Upper lobe of left lung (tissue), 6 donors: ENCODE measurements around the gene PPFIA4. TPM values are rescaled to one million over a fixed set of nuclear protein-coding genes. Genes with fewer than 3 reads are reported as not detected.

Experiments used
- ATAC-seq, 2 donors: fragments of 200-7000 bp; cut with Tn5 transposase; one replicate each; pipeline ENCODE4 v1.9.1; 2022; ENCODE audit warnings: mild to moderate bottlenecking in 2 of 2, moderate library complexity in 2 of 2; ENCODE audit not compliant: low FRiP score in 2 of 2
- DNase-seq, 2 donors: peaks; one replicate each; pipeline ENCODE4 v3.0.0-alpha.2; 2019 to 2020
- H3K27ac ChIP-seq, 4 donors: fragments of 200-600 bp; sonication (generic); one replicate each; pipeline ENCODE4 v1.5.1; 2016 to 2019
- H3K27me3 ChIP-seq, 4 donors: fragments of 200-600 bp; sonication (generic); one replicate each; pipeline ENCODE4 v1.5.1; 2017 to 2019
- H3K36me3 ChIP-seq, 4 donors: fragments of 200-600 bp; sonication (generic); one replicate each; pipeline ENCODE4 v1.5.1; 2016 to 2019
- H3K4me1 ChIP-seq, 4 donors: fragments of 200-600 bp; sonication (generic); one replicate each; pipeline ENCODE4 v1.5.1; 2018 to 2019
- H3K4me3 ChIP-seq, 4 donors: fragments of 200-600 bp; sonication (generic); one replicate each; pipeline ENCODE4 v1.5.1; 2017 to 2019; ENCODE audit warnings: mild to moderate bottlenecking in 2 of 4, moderate library complexity in 1 of 4
- H3K9me3 ChIP-seq, 4 donors: fragments of 200-600 bp; sonication (generic); one replicate each; pipeline ENCODE4 v1.5.1; 2018 to 2019
- EP300 ChIP-seq, 4 donors: sonication (generic); formaldehyde crosslinking; IDR thresholded peaks; one replicate each; pipeline ENCODE4 v1.5.1; 2017; ENCODE audit warnings: antibody characterized with exemption in 4 of 4, control low read depth in 2 of 4
- POLR2A ChIP-seq, 4 donors: fragments of 450-650 bp; IDR thresholded peaks; one replicate each; pipeline ENCODE4 v1.5.1; 2016 to 2017; ENCODE audit warnings: antibody characterized with exemption in 4 of 4, mild to moderate bottlenecking in 2 of 4
- POLR2AphosphoS5 ChIP-seq, 2 donors: sonication (generic); formaldehyde crosslinking; IDR thresholded peaks; one replicate each; pipeline ENCODE4 v1.5.1; 2017; ENCODE audit warnings: antibody characterized with exemption in 2 of 2
- WGBS, 2 donors: methylation state at CpG; one replicate each; pipeline ENCODE4 v1.1.5; 2017 to 2018; 5-methylcytosine and 5-hydroxymethylcytosine counted together
- total RNA-seq, 6 donors: library from RNA; depleted of rRNA in 4 of 6; stranded (reverse); fragments of >200 nt in 4 of 6; gene quantifications; one replicate each; pipeline versions ENCODE4 v1.1.0 to v1.2.1, GENCODE V29; 2016 to 2021
- TF ChIP-seq, protein P1 (sequence below), 6 experiments: fragments of 450-650 bp in 4 of 6; fragments of 200-600 bp in 2 of 6; sonication (generic) in 2 of 6; IDR thresholded peaks; one replicate each; pipeline ENCODE4 v1.5.1; 2016 to 2019; ENCODE audit warnings: antibody characterized with exemption in 6 of 6
- donor health status: DM: no; HTN: no; CAD: no; lungs with moderate emphysema.
- donor health status: DM: no; HTN: yes; CAD: no; lungs with severe emphysema.

PPFIA4 gene
- total RNA-seq, 6 donors from 2014 or later = 0.63 to 9.7 (median 1.6) TPM

DNA sequence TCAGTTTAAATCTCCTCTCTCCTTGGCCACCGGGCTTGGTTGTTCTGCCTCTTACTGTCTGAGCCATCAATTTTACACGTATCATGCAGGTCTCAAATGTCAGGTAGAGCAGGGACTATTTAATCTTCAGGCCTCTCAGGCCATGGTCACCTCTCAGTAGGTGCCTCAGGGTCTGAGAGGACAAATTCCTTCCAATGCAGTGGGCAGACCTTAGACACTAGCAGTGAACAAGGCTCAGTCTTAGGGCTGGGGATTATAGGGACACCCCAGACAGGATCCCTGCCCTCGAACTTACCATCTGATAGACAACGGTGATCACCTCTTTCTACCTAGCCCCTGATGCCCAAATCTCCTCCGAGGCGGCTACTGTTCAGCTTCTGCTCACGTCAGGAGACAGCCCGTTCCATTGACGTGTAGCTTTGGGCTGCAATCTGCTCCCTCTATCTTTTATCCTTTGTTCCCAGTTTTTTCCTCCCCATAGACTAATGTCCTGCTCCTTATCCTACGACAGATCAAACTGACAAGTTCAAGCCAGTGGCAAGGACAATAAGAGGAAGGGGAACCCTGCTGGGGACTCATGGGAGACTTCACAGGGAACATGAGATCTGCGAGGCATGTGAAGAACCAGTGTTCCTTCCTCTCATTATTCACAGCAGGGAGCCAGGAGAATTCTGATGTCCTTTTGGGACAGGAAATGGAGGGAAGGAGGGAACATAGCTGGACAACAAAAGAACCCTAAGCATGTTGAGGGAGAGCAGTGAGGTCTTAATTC, 60.9 kb downstream of the PPFIA4 start:
- H3K27me3 ChIP-seq = no peaks in the 10 kb centered on the region
- 77 to 81% methylated on average over 11 of the region's 11 CpGs for WGBS, 2 donors
- no peaks in the 10 kb centered on the region for H3K4me1 ChIP-seq
- ATAC-seq (no peak), DNase-seq (no peak)
- H3K36me3 ChIP-seq = no peaks in the 10 kb centered on the region
- H3K4me3 ChIP-seq = no peak overlapping the region
- TF ChIP-seq EP300 (IDR thresholded peaks at IDR 0.05) (no peak), POLR2A (IDR thresholded peaks at IDR 0.05) (no peak), POLR2AphosphoS5 (IDR thresholded peaks at IDR 0.05) (no peak)
- TF ChIP-seq, protein P1, sequence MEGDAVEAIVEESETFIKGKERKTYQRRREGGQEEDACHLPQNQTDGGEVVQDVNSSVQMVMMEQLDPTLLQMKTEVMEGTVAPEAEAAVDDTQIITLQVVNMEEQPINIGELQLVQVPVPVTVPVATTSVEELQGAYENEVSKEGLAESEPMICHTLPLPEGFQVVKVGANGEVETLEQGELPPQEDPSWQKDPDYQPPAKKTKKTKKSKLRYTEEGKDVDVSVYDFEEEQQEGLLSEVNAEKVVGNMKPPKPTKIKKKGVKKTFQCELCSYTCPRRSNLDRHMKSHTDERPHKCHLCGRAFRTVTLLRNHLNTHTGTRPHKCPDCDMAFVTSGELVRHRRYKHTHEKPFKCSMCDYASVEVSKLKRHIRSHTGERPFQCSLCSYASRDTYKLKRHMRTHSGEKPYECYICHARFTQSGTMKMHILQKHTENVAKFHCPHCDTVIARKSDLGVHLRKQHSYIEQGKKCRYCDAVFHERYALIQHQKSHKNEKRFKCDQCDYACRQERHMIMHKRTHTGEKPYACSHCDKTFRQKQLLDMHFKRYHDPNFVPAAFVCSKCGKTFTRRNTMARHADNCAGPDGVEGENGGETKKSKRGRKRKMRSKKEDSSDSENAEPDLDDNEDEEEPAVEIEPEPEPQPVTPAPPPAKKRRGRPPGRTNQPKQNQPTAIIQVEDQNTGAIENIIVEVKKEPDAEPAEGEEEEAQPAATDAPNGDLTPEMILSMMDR (IDR thresholded peaks at IDR 0.05) = no peak
- H3K9me3 ChIP-seq = no peaks in the 10 kb centered on the region
- no peak overlapping the region for H3K27ac ChIP-seq

DNA sequence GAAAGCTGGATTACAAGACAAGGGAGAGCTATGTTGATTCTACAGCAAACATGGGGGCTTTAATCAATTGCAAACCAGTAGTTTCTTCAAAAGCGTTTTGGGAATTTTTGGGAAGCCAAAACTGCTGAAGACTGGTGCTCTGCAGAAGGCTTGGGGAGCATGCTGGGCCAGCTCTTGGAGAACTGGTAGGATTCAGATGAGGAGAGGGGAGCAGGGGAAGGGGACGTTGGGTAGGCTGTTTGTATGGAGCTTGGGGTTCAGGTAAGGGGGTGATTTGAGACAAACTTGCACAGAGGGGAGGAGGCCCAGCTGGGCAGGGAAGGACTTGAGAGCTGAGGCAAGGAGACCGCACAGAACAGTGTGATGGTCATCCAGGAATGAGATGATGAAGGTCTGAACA, 62.1 kb downstream of the PPFIA4 start:
- H3K4me3 ChIP-seq = no peak overlapping the region
- ATAC-seq = no peak
- TF ChIP-seq POLR2AphosphoS5 (IDR thresholded peaks at IDR 0.05) (no peak), EP300 (IDR thresholded peaks at IDR 0.05) (no peak), POLR2A (IDR thresholded peaks at IDR 0.05) (no peak)
- TF ChIP-seq, protein P1 (IDR thresholded peaks at IDR 0.05) = no peak
- DNase-seq = no peak
- H3K27me3 ChIP-seq = no peaks in the 10 kb centered on the region
- H3K36me3 ChIP-seq = no peaks in the 10 kb centered on the region
- no peaks in the 10 kb centered on the region for H3K4me1 ChIP-seq
- 89 to 93% methylated on average over 3 of the region's 3 CpGs for WGBS, 2 donors
- no peaks in the 10 kb centered on the region for H3K9me3 ChIP-seq
- no peak overlapping the region for H3K27ac ChIP-seq

DNA sequence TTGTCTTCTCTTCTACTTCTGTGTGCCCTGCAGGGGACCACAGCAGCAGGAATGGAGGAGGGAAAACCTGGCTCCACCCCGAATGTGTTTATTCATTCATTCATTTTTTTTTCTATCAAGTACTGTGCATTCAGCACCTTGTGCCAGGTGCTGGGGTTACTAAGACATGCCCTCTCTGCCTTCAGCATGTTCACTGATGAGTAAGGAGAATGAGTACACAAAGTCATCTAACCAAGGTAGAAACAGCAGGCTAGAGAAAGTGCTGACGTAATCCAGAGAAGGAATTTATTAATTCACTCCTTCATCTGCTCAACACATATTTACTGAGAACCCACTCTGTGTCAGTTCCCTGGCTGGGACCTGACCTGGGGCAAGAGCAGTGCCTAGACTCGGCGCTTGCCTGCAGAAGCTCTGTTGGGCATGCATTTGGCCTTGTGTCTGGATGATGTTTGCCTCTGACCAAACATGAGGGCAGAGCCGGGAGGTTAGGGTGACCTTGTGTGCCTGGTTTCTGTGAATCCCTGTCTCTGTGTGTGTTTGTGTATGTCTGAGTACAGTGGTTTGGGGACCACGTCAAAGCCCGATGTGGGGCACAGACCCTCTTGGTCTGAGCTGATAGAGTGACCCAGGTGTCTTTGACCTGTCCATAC, 62.8 kb downstream of the PPFIA4 start:
- Histone ChIP-seq H3K27me3 (no peaks in the 10 kb centered on the region), H3K9me3 (no peaks in the 10 kb centered on the region), H3K4me1 (no peaks in the 10 kb centered on the region), H3K36me3 (no peaks in the 10 kb centered on the region), H3K27ac (no peak overlapping the region), H3K4me3 (no peak overlapping the region)
- 83 to 84% methylated on average over 7 of the region's 7 CpGs for WGBS, 2 donors
- DNase-seq = no peak
- ATAC-seq = no peak
- TF ChIP-seq POLR2AphosphoS5 (IDR thresholded peaks at IDR 0.05) (no peak), EP300 (IDR thresholded peaks at IDR 0.05) (no peak), POLR2A (IDR thresholded peaks at IDR 0.05) (no peak)
- TF ChIP-seq, protein P1 (IDR thresholded peaks at IDR 0.05) = no peak

DNA sequence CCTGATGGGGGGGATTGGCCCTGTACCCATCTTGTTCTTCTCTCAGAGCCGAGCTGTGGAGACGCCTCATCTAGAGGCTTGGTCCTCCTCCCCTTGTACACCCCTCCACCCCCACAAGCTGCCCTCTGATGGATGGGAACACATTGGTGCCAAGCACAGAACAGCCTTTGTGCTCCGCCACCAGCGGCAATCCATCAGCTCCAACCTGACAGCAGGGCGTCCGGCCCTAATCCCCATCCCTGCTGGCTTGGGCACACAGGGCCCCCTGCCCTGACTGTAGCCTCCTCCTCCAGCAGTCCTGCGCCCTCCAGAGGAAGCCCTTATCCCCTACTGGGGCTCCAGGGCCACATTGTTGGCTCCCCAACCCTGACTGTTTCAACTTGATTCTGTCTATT, 63.4 kb downstream of the PPFIA4 start:
- WGBS, 2 donors = 67 to 80% methylated on average over 1 to 7 of the region's 7 CpGs
- H3K9me3 ChIP-seq = peaks cover 0 to 4% (median 2%) of the 10 kb centered on the region in 4 donors
- no peak overlapping the region for H3K27ac ChIP-seq
- no peaks in the 10 kb centered on the region for H3K4me1 ChIP-seq
- H3K4me3 ChIP-seq = no peak overlapping the region
- TF ChIP-seq POLR2A (IDR thresholded peaks at IDR 0.05) (no peak), POLR2AphosphoS5 (IDR thresholded peaks at IDR 0.05) (no peak)
- TF ChIP-seq, protein P1 (IDR thresholded peaks at IDR 0.05) = no peak
- ATAC-seq = no peak
- H3K36me3 ChIP-seq = no peaks in the 10 kb centered on the region
- H3K27me3 ChIP-seq = no peaks in the 10 kb centered on the region
- no peak for DNase-seq
